ENCODE data around the gene C7.

The C7 gene

DNA sequence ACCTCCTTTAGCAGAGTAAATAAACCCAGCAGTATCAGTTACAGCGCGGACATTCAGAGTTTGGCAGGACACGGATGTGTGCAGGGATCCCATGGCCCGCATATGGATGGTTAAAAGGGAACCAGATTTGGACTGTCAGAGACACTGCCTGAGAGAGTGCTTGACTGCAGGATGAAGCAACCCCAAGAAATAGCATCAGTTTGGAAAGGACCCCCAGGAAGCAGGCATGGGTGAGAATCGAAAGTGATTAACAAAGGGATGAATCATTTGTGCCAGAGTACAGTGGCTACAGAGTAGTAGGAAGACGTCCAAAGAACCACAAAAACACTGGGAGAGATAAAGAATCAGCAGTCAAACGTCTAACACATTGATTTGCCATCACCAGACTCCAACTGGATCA is 5.5 kb downstream of the C7 start:
- no peak overlapping the region for H3K4me3 ChIP-seq (ENCODE audit: low read depth in 1 of 2, low read length in 1 of 2)
- TF ChIP-seq, protein P1, sequence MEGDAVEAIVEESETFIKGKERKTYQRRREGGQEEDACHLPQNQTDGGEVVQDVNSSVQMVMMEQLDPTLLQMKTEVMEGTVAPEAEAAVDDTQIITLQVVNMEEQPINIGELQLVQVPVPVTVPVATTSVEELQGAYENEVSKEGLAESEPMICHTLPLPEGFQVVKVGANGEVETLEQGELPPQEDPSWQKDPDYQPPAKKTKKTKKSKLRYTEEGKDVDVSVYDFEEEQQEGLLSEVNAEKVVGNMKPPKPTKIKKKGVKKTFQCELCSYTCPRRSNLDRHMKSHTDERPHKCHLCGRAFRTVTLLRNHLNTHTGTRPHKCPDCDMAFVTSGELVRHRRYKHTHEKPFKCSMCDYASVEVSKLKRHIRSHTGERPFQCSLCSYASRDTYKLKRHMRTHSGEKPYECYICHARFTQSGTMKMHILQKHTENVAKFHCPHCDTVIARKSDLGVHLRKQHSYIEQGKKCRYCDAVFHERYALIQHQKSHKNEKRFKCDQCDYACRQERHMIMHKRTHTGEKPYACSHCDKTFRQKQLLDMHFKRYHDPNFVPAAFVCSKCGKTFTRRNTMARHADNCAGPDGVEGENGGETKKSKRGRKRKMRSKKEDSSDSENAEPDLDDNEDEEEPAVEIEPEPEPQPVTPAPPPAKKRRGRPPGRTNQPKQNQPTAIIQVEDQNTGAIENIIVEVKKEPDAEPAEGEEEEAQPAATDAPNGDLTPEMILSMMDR (IDR thresholded peaks at IDR 0.05) = no peak

DNA sequence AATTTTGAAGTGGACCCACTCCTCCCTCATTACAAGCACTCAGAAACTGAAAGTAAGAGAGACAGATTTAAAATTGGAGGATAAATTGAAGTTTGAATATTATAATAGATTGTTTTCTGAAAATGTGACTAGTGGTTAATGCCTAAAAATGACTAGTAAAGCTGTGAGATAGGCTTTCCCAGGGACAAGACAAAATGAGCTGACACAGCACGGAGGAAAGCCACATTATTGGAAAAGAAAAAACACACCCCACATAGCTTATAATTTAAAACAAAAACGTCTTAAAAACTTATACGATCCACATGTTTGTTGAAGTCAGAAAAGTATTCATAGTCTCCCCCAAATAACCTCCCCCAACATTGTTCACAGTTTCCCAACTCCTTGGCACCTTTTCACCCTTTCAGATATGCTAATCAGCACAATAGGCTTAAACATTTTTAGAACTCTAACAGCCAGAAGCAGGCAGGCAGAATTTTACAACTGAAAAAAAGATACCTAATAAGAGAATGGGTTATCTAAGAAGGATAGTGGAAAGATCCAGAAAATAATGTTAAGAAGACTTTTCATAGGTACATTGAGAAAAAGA is 6.1 kb downstream of the C7 start:
- no peaks in the 10 kb centered on the region for H3K9me3 ChIP-seq
- H3K36me3 ChIP-seq = no peaks in the 10 kb centered on the region
- no peak overlapping the region for H3K27ac ChIP-seq
- TF ChIP-seq, protein P1 (IDR thresholded peaks at IDR 0.05) = no peak
- no peak overlapping the region for H3K4me3 ChIP-seq (ENCODE audit: low read depth in 1 of 2, low read length in 1 of 2)
- H3K4me1 ChIP-seq (ENCODE audit: control insufficient read depth in 1 of 2, insufficient read depth in 1 of 2, low read depth in 1 of 2, low read length in 1 of 2) = no peaks in the 10 kb centered on the region
- peaks cover 36% of the 10 kb centered on the region for H3K27me3 ChIP-seq

More for the DNA sequence above, 5.5 kb downstream of the C7 start:
- Histone ChIP-seq H3K36me3 (no peaks in the 10 kb centered on the region), H3K4me1 (ENCODE audit: control insufficient read depth in 1 of 2, insufficient read depth in 1 of 2, low read depth in 1 of 2, low read length in 1 of 2) (no peaks in the 10 kb centered on the region), H3K9me3 (no peaks in the 10 kb centered on the region), H3K27me3 (peaks cover 42% of the 10 kb centered on the region), H3K27ac (no peak overlapping the region)

DNA sequence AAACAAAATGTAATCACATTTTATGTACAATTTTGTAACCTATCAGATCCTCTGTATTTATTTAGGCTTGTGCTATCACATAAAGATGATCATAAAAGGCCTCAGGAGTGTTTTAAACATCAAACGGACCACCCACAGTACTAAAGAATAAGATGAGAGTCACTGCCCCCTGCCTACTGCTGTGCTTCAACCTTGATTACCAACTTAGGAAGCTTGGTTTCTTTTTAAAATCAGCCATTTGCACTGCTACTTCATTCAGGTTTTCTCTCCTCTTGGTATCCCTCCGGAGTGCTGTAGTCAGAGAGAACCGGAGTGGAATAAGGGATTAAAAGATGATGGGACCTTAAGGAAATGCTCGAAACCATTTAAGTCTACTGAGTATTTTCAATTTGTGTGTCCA is 6.9 kb downstream of the C7 start:
- H3K4me3 ChIP-seq (ENCODE audit: low read depth in 1 of 2, low read length in 1 of 2) = no peak overlapping the region
- H3K9me3 ChIP-seq = no peaks in the 10 kb centered on the region
- no peak overlapping the region for H3K27ac ChIP-seq
- peaks cover 35% of the 10 kb centered on the region for H3K27me3 ChIP-seq
- no peaks in the 10 kb centered on the region for H3K36me3 ChIP-seq
- H3K4me1 ChIP-seq (ENCODE audit: control insufficient read depth in 1 of 2, insufficient read depth in 1 of 2, low read depth in 1 of 2, low read length in 1 of 2) = no peaks in the 10 kb centered on the region
- TF ChIP-seq, protein P1 (IDR thresholded peaks at IDR 0.05) = no peak

DNA sequence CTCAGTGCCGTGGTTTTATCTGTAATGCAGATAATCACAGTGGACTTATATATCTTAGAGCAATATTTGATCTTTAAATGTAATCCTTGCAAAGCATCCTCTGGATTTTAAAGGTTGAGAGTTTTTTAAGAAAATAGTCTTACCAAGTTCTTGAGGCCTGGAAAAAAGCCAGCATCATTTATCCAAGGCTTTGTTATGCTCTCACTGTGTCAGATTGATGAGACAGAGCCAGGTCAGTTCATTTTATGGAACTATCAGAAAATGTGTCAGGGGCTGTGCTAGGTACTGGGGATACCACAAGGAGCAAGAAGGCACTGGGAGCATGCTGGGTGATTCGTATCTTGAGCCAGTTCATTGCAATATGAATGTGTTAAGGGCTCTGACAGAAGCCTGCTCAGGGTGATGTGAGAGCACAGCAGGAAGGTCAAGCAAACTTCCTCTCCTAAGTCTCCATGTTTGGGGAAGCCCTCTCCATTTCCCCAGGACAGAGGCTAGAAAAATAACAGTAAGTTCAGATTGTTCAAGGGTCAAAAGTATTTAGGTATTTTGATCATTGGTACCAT is 19.7 kb downstream of the C7 start:
- no peak overlapping the region for H3K4me3 ChIP-seq (ENCODE audit: low read depth in 1 of 2, low read length in 1 of 2)
- no peaks in the 10 kb centered on the region for H3K9me3 ChIP-seq
- no peaks in the 10 kb centered on the region for H3K4me1 ChIP-seq (ENCODE audit: control insufficient read depth in 1 of 2, insufficient read depth in 1 of 2, low read depth in 1 of 2, low read length in 1 of 2)
- H3K27me3 ChIP-seq = no peaks in the 10 kb centered on the region
- TF ChIP-seq, protein P1 (IDR thresholded peaks at IDR 0.05) = no peak
- H3K36me3 ChIP-seq = no peaks in the 10 kb centered on the region
- H3K27ac ChIP-seq = no peak overlapping the region

DNA sequence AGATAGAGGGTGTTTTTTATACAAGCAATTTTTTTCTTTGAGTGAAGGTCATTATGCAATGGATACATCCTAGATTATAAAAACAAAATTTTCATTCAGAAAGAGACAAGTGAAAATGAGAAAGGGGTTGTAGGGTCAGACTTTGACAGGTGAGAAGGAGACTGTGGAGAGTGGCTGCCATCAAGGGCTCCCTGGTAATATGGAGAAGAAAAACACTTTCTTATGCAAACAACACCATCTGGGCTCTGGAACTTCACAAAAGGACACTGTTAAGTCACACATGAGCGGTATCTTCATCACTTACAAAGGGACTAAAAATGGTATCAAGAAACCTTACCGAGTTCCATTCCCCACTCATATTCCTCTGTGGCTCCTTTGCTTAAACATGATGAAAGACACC is 23.5 kb downstream of the C7 start:
- Histone ChIP-seq H3K27me3 (no peaks in the 10 kb centered on the region), H3K36me3 (no peaks in the 10 kb centered on the region), H3K9me3 (no peaks in the 10 kb centered on the region), H3K27ac (no peak overlapping the region), H3K4me3 (ENCODE audit: low read depth in 1 of 2, low read length in 1 of 2) (no peak overlapping the region), H3K4me1 (ENCODE audit: control insufficient read depth in 1 of 2, insufficient read depth in 1 of 2, low read depth in 1 of 2, low read length in 1 of 2) (no peaks in the 10 kb centered on the region)
- TF ChIP-seq, protein P1 (IDR thresholded peaks at IDR 0.05) = no peak
